Heart left ventricle (tissue), 13 donors: Measurements from ENCODE around the gene CD24.

Experiments used
- POLR2A ChIP-seq, 2 donors: fragments of 450-650 bp; IDR thresholded peaks; one replicate each; pipeline ENCODE4 v1.6.1; 2017; ENCODE audit warnings: antibody characterized with exemption in 2 of 2, mild to moderate bottlenecking in 2 of 2, moderate library complexity in 2 of 2
- TF ChIP-seq, protein P1 (sequence below), 12 donors: fragments of 200-600 bp; sonication (generic) in 4 of 12; IDR thresholded peaks; one replicate each; pipeline versions ENCODE4 v1.5.0 to v1.8.0; 2018 to 2022; ENCODE audit warnings: antibody characterized with exemption in 12 of 12, mild to moderate bottlenecking in 5 of 12
- donor health status: ischemic (EF 13 %, LVEDD 7.1; RV severe dilation, severe dysfunction).
- donor health status: DM: no; HTN: yes; CAD: no.
- donor health status: DM: no; HTN: no; CAD: no.
- donor health status: ischemic (EF 25% LVEDD 6.9; RV normal size, moderate dysfunction).
- donor health status: ischemic (EF 25% LVEDD 5.7; RV mildly dilated, moderate dysfunction).
- donor health status: ischemic (EF 35%, LVEDD 5.7; RV mildly dilated, moderate dysfunction).
- donor health status: nonischemic (EF 11% LVEDD 7.7; RV severe dilation, severe dysfunction).
- donor health status: DM: yes; HTN: yes; CAD: no.
- donor health status: PGD.
- donor health status: ischemic (EF 29% LVEDD 5.4; RV normal size, mild dysfunction).
- donor health status: nonischemic (EF 23%, LVEDD 6.1; RV moderate dilation, normal function).

DNA sequence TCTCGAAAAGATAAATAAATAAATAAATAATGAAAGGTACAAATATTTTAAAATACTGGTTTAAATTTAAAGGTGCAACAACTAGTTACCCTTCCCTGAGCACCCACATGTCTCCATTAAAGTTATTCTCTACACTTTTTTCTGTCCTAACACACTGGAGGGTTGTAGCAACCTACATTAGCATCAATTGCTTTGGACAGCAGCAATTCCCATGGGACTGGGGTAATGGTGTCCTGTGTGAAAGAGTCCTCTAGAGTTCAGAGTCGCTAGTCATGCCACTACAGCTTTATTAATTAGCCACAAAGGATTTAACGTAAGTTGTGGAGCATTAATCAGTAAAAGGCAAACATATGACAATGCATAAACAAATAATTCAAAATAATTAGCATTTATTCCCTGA is 14.1 kb upstream of the CD24 start:
- TF ChIP-seq POLR2A (IDR thresholded peaks at IDR 0.05), result no peak
- TF ChIP-seq, protein P1, sequence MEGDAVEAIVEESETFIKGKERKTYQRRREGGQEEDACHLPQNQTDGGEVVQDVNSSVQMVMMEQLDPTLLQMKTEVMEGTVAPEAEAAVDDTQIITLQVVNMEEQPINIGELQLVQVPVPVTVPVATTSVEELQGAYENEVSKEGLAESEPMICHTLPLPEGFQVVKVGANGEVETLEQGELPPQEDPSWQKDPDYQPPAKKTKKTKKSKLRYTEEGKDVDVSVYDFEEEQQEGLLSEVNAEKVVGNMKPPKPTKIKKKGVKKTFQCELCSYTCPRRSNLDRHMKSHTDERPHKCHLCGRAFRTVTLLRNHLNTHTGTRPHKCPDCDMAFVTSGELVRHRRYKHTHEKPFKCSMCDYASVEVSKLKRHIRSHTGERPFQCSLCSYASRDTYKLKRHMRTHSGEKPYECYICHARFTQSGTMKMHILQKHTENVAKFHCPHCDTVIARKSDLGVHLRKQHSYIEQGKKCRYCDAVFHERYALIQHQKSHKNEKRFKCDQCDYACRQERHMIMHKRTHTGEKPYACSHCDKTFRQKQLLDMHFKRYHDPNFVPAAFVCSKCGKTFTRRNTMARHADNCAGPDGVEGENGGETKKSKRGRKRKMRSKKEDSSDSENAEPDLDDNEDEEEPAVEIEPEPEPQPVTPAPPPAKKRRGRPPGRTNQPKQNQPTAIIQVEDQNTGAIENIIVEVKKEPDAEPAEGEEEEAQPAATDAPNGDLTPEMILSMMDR (IDR thresholded peaks at IDR 0.05), result no peak
